Liver (tissue), 9 donors: ENCODE results near the gene FCRL6. TPM values are rescaled to one million over a fixed set of nuclear protein-coding genes. Genes with fewer than 3 reads are reported as not detected.
A peak's percentile ranks its signal among the peaks of the same experiment; 100 is the strongest.

ENCODE experiments used
- DNase-seq: peaks from one replicate; pipeline ENCODE4 v3.0.0-alpha.2; 2017; ENCODE audit warnings: low spot score
- H3K27ac ChIP-seq, 2 donors: one replicate each; pipeline ENCODE4 v1.7.0; 2013; ENCODE audit warnings: inconsistent platforms in 2 of 2, low read length in 2 of 2, control low read depth in 1 of 2, low read depth in 1 of 2, mild to moderate bottlenecking in 1 of 2
- H3K27me3 ChIP-seq, 4 donors: one replicate each; pipeline versions ENCODE4 v1.6.1 to v1.7.0; 2013; ENCODE audit warnings: low read length in 3 of 4, inconsistent platforms in 1 of 4, mild to moderate bottlenecking in 1 of 4, moderate library complexity in 1 of 4; ENCODE audit not compliant: control insufficient read depth in 4 of 4, insufficient read depth in 4 of 4
- H3K36me3 ChIP-seq, 4 donors: one replicate each; pipeline versions ENCODE4 v1.6.1 to v1.7.0; 2013; ENCODE audit warnings: low read length in 3 of 4, mild to moderate bottlenecking in 3 of 4, low read depth in 1 of 4, moderate library complexity in 1 of 4; ENCODE audit not compliant: control insufficient read depth in 4 of 4, insufficient read depth in 3 of 4
- H3K4me1 ChIP-seq, 4 donors: one replicate each; pipeline versions ENCODE4 v1.6.1 to v1.7.0; 2013; ENCODE audit warnings: low read length in 3 of 4, mild to moderate bottlenecking in 3 of 4, moderate library complexity in 1 of 4; ENCODE audit not compliant: control insufficient read depth in 4 of 4, insufficient read depth in 4 of 4
- H3K4me3 ChIP-seq, 3 donors: one replicate each; pipeline versions ENCODE4 v1.6.1 to v1.7.0; 2013; ENCODE audit warnings: low read length in 3 of 3, control low read depth in 1 of 3, low read depth in 1 of 3, mild to moderate bottlenecking in 1 of 3
- H3K9ac ChIP-seq, 2 donors: one replicate each; pipeline ENCODE4 v1.7.0; 2013; ENCODE audit warnings: low read length in 2 of 2, mild to moderate bottlenecking in 2 of 2, moderate library complexity in 2 of 2, control low read depth in 1 of 2, low read depth in 1 of 2
- H3K9me3 ChIP-seq, 4 donors: one replicate each; pipeline versions ENCODE4 v1.6.1 to v1.7.0; 2013; ENCODE audit warnings: low read length in 3 of 4; ENCODE audit not compliant: control insufficient read depth in 4 of 4
- ATF3 ChIP-seq: IDR thresholded peaks from 2 replicates; pipeline ENCODE4 v1.6.1; 2016; ENCODE audit warnings: antibody characterized with exemption
- CTCF ChIP-seq: fragments of 150-350 bp; IDR thresholded peaks from 2 replicates; pipeline ENCODE4 v1.5.1; 2017; ENCODE audit warnings: improper control_type of control experiment, low read depth, low read length; ENCODE audit not compliant: missing input control
- EGR1 ChIP-seq, 2 donors: IDR thresholded peaks; 2 replicates each; pipeline ENCODE4 v1.6.1; 2016 to 2018; ENCODE audit warnings: antibody characterized with exemption in 2 of 2, low read depth in 2 of 2
- FOXA1 ChIP-seq: IDR thresholded peaks from 2 replicates; pipeline ENCODE4 v1.6.1; 2016; ENCODE audit warnings: antibody characterized with exemption
- FOXA2 ChIP-seq: IDR thresholded peaks from 2 replicates; pipeline ENCODE4 v1.6.1; 2016; ENCODE audit warnings: antibody characterized with exemption
- GABPA ChIP-seq, 2 donors: IDR thresholded peaks in 1 of 2; conservative IDR thresholded peaks in 1 of 2; 2 replicates each; pipeline ENCODE4 v1.6.1; 2016; ENCODE audit warnings: antibody characterized with exemption in 2 of 2, mild to moderate bottlenecking in 1 of 2, moderate library complexity in 1 of 2
- HNF4A ChIP-seq, 2 donors: conservative IDR thresholded peaks; 2 replicates each; pipeline ENCODE4 v1.6.1; 2016; ENCODE audit warnings: antibody characterized with exemption in 2 of 2, mild to moderate bottlenecking in 2 of 2
- HNF4G ChIP-seq: IDR thresholded peaks from 2 replicates; pipeline ENCODE4 v1.6.1; 2016; ENCODE audit warnings: antibody characterized with exemption
- JUND ChIP-seq, 2 donors: IDR thresholded peaks; 2 replicates each; pipeline ENCODE4 v1.6.1; 2016; ENCODE audit warnings: antibody characterized with exemption in 2 of 2
- MAX ChIP-seq: IDR thresholded peaks from 2 replicates; pipeline ENCODE4 v1.6.1; 2016; ENCODE audit warnings: antibody characterized with exemption
- NR2F2 ChIP-seq: IDR thresholded peaks from 2 replicates; pipeline ENCODE4 v1.6.1; 2016; ENCODE audit warnings: antibody characterized with exemption
- RAD21 ChIP-seq, 2 donors: IDR thresholded peaks; 2 replicates each; pipeline ENCODE4 v1.6.1; 2016; ENCODE audit warnings: antibody characterized with exemption in 2 of 2, mild to moderate bottlenecking in 2 of 2
- REST ChIP-seq: IDR thresholded peaks from 2 replicates; pipeline ENCODE4 v1.6.1; 2016; ENCODE audit warnings: antibody characterized with exemption, mild to moderate bottlenecking
- RXRA ChIP-seq, 2 donors: IDR thresholded peaks; 2 replicates each; pipeline ENCODE4 v1.6.1; 2017 to 2018; ENCODE audit warnings: antibody characterized with exemption in 2 of 2, mild to moderate bottlenecking in 1 of 2
- SP1 ChIP-seq: IDR thresholded peaks from 2 replicates; pipeline ENCODE4 v1.6.1; 2018; ENCODE audit warnings: antibody characterized with exemption, mild to moderate bottlenecking
- TAF1 ChIP-seq: conservative IDR thresholded peaks from 2 replicates; pipeline ENCODE4 v1.6.1; 2016; ENCODE audit warnings: antibody characterized with exemption, mild to moderate bottlenecking
- YY1 ChIP-seq: IDR thresholded peaks from 2 replicates; pipeline ENCODE4 v1.6.1; 2016; ENCODE audit warnings: antibody characterized with exemption, mild to moderate bottlenecking
- ZBTB33 ChIP-seq: IDR thresholded peaks from 2 replicates; pipeline ENCODE4 v1.6.1; 2016; ENCODE audit warnings: antibody characterized with exemption
- WGBS: extraction: QIAGEN DNeasy Blood & Tissue Kit; methylation state at CpG from one replicate; pipeline ENCODE4 v1.1.7; 2013; 5-methylcytosine and 5-hydroxymethylcytosine counted together
- polyA plus RNA-seq, 2 donors: library from polyadenylated mRNA; stranded (reverse) in 1 of 2; unstranded in 1 of 2; fragments of 200-250 nt in 1 of 2; fragments of >200 nt in 1 of 2; fragmentation: Nextera tagmentation in 1 of 2; extraction: Ambion mirVana in 1 of 2; gene quantifications; one replicate each; pipeline versions ENCODE4 v1.2.1 to v1.2.3, GENCODE V29; 2013 to 2015
- total RNA-seq, 2 donors: library from RNA; depleted of rRNA; stranded (reverse); fragments of >200 nt; gene quantifications; one replicate each; pipeline ENCODE4 v1.2.3, GENCODE V29; 2014
- donor health status: healthy.
- donor health status: healthy.
- donor health status: healthy.
- donor health status: healthy.
- donor health status: healthy.

Gene FCRL6
- total and polyA plus RNA-seq, 4 donors: 0.09 to 2.7 (median 0.71) TPM

- no peak for DNase-seq
- Histone ChIP-seq H3K9ac (no peak overlapping the region), H3K27ac (no peak overlapping the region), H3K36me3 (no peaks in the 10 kb centered on the region), H3K27me3 (no peaks in the 10 kb centered on the region), H3K4me1 (peaks cover 0 to 3% (median 0%) of the 10 kb centered on the region in 4 donors), H3K9me3 (no peaks in the 10 kb centered on the region), H3K4me3 (no peak overlapping the region)
- 73% methylated on average over 3 of the region's 3 CpGs for WGBS
- no peak for TF ChIP-seq REST
- TF ChIP-seq HNF4A (conservative IDR thresholded peaks at IDR 0.05): peak in 1 of 2 donors; percentile 18
- TF ChIP-seq YY1: peak; percentile 16
- TF ChIP-seq CTCF: no peak
- peak in 1 of 2 donors; percentile 14 for TF ChIP-seq RAD21 (IDR thresholded peaks at IDR 0.05)
- TF ChIP-seq JUND (IDR thresholded peaks at IDR 0.05): no peak
- TF ChIP-seq ATF3: no peak
- TF ChIP-seq FOXA1: no peak
Measured at GRCh38 chr1:159765806-159766205, 36.4 kb upstream of the FCRL6 start.

GRCh38 chr1:159771127-159771895 is 30.8 kb upstream of the FCRL6 start:
- Histone ChIP-seq H3K4me1 (peaks cover 3 to 13% (median 5%) of the 10 kb centered on the region in 4 donors), H3K9ac (no peak overlapping the region), H3K9me3 (no peaks in the 10 kb centered on the region), H3K4me3 (no peak overlapping the region), H3K27me3 (no peaks in the 10 kb centered on the region), H3K27ac (no peak overlapping the region), H3K36me3 (no peaks in the 10 kb centered on the region)
- DNase-seq: no peak
- WGBS: 98% methylated on average over 2 of the region's 2 CpGs
- no peak for TF ChIP-seq CTCF
- no peak for TF ChIP-seq MAX
- TF ChIP-seq RXRA (IDR thresholded peaks at IDR 0.05): no peak
- no peak for TF ChIP-seq RAD21 (IDR thresholded peaks at IDR 0.05)
- TF ChIP-seq ATF3: no peak
- TF ChIP-seq TAF1: no peak
- no peak for TF ChIP-seq YY1
- TF ChIP-seq NR2F2: no peak
- TF ChIP-seq HNF4A (conservative IDR thresholded peaks at IDR 0.05): no peak
- no peak for TF ChIP-seq JUND (IDR thresholded peaks at IDR 0.05)
- TF ChIP-seq EGR1 (IDR thresholded peaks at IDR 0.05; ENCODE audit: low read depth in 2 of 2): no peak
- no peak for TF ChIP-seq FOXA2
- no peak for TF ChIP-seq HNF4G
- TF ChIP-seq ZBTB33: no peak
- TF ChIP-seq FOXA1: no peak
- no peak for TF ChIP-seq SP1
- TF ChIP-seq GABPA (IDR thresholded peaks at IDR 0.05 in 1 of 2, conservative IDR thresholded peaks at IDR 0.05 in 1 of 2): no peak
